GM21825 (cell line): ENCODE results near the gene ARAP3.
A peak's percentile ranks its signal among the peaks of the same experiment; 100 is the strongest.
"Not testable (repeated sequence)": the region's sequence is repeated elsewhere in the genome, so short reads cannot be mapped to it uniquely, and the experiment has no call there.

Experiments
- ATAC-seq: cut with Tn5 transposase; IDR thresholded peaks from one replicate; pipeline ENCODE4 v1.9.1; 2021; ENCODE audit warnings: mild to moderate bottlenecking, moderate library complexity; ENCODE audit not compliant: unreplicated experiment

The ARAP3 gene

DNA sequence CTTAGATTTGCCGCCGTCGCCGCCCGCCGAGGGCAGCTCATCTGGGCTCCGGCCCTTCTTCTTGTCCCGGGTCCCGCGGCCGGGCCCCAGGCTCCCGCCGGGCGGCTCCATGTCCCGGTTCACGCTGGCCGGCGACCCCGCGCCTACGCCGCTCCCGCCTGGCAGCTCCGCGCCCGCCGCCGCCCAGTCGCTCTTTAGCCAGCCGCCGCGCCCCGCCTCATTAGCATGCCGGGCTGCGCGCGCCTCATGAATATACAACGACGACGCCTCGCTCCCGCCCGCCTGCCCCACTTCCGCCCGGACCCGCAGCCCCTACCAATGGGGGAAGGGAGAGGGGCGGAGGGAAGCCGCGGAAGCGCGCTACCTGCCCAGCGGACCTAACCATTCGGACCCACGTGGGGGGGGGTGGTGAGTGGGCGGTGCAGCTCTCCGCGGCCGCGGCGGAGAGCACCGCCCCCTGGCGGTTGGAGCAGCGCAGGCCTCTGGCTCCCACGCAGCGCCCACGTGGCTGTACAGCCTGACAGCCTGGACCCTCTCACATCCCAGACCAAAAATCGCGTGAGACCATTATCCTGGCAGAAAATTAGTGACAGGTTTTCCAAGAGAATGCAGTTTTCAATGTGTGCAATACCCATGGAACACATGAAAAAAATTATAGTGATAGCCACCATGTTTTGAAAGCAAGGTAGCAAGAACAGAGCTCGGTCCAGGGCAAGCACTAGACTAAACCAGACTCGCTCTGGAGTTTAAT, 63.1 kb downstream of the ARAP3 start, which contains the start of gene DIAPH1:
DIAPH1 (minus strand) TSS at position 197 of the 751 bp plus-strand sequence; CDS start at position 111, 86 bp downstream.
- ATAC-seq: peak; percentile 84

DNA sequence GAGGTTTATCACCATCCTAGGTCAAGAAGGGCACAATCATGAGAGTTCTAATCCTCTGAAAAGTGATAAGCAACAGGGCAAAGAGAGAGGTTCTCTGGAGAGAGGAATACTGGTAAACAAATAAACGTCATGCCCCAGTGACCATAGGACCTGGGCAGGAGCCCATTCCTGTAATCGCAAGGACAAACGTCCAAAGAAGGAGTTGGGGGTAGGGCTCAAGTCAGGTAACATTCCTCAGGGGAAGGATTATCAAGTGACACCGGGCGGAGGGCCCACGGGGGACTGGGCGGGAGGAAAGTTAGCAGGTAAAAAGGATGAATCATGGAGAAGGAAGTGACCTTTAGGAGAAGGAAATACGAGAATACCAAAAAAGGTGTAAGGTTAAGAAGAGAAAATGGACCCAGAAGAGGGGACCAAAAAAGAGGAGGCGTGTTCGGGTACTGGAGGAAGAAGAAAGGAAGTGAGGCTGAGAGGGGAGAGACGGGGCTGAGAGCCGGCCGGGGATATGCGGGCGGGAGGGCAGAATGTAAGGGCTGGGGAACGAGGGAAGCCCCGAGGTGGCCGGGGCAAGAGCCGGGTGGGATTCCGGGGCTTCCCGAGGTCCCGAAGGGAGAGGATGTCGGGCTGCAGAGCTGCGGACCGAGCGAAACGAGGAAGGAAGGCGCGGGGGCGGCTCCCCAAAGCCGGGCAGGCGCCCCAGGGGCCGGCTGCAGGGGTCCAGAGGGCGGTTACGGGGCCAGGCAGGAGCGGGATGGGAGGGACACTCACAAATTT, 63.8 kb downstream of the ARAP3 start:
- ATAC-seq: peak; percentile 23

DNA sequence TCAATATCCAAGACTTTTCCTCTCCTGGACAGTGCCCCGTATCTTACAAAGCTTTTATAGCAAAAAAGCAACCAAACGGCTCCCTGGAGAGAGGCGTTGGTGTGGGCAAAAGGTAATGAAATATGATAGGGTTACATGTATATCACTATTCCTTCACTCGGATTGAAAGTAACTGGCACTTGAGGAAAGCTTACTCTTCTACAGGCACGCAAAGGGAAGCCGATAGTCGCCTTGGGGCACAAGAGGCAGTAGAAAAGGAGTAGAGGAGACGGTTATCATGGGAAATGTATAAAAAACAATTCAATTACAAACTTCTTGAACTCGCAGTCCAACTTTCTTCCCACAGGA, 64.4 kb downstream of the ARAP3 start:
- no peak for ATAC-seq

GRCh38 chr5:141617128-141617527, 64.9 kb downstream of the ARAP3 start:
- no peak for ATAC-seq

GRCh38 chr5:141615991-141616720, 65.9 kb downstream of the ARAP3 start:
- ATAC-seq: no peak

- ATAC-seq: no peak
These were observed 68.7 kb downstream of the ARAP3 start for GRCh38 chr5:141613344-141613743.

DNA sequence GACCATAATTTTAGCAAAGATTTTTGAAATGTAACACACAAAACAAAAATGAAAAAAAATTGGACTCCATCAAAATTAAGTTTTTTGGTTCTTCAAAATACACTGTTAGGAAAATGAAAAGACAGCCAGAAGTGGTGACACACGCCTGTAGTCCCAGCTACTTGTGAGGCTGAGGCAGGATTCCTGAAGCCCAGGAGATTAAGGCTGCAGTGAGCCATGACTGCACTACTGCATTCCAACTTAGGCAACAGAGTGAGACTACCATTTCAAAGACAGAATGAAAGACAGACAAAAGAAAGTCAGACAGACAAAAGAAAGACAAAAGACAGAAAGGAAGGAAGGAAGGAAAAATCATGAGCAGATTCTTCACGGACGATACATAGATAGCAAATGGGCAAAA, 70.7 kb downstream of the ARAP3 start:
- ATAC-seq: no peak

DNA sequence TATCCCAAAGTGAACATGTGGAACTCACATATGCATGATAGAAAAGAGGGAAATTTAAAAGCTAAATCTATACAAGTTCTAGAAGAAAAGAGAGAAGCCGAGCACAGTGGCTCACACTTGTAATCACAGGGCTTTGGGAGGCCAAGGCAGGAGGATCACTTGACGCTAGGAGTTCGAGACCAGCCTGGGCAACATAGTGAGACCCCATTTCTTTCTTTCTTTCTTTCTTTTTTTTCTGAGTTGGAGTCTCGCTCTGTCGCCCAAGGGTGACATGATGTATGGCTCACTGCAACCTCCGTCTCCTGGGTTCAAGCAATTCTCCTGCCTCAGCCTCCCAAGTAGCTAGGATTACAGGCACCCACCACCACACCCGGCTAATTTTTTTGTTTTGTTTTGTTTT, 72.1 kb downstream of the ARAP3 start:
- ATAC-seq: not testable (repeated sequence)

GRCh38 chr5:141609044-141609443, 73.0 kb downstream of the ARAP3 start:
- ATAC-seq: no peak

DNA sequence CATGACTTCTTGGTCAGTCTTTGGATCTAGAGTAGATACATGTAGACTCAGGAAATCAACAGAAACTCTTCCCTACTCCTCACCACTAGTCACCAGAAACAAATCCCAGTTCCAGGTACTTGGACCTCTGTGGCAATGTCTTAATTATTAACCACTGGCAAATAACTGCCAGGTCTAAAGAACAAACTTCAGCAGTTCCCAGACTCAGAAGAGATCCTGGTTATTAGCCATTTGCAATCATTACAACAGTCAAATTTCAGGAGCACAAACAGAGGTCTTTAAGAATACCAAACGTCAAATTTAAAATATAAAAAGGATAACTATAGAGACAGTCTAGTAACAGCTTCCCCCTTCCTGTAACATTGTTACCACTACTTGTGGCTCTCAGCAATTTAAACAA, 73.5 kb downstream of the ARAP3 start:
- ATAC-seq: no peak

- no peak for ATAC-seq
These were observed 74.0 kb downstream of the ARAP3 start for GRCh38 chr5:141608046-141608445.

DNA sequence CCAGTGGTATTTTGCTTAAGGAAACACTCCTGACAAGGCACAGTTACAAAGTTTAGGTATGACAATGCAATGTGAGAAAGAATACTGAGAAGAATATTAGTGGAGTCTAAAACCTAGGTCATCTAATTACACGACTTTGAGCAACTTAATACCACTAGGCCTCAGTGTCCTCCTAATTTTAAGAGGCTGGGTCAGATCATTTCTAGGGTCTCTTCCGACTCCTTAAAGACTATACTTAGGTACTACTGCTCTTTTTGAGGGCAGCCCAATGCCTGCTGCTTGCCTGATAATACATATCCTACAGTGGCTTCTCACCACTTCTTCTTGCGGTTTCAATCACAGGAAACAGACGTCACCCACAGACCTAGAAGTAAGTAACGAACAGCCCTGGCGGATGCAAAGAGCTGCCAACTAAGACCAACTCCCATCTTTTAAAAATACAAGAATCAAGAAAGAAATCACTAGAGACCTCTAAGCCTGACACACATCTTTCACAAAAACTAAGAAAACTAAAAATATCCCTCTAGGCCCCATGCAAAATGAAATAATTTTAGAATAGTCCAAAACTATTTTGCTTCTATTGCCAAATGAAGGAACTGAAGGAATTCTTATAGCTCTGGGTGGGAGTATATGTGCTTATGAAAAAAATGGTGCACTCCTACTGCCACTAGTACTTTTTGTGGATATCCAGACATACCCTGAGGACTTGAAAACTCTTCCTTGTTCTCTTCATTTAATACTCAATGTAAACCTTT, 76.3 kb downstream of the ARAP3 start:
- ATAC-seq: peak; percentile 91

GRCh38 chr5:141603923-141604717, 77.9 kb downstream of the ARAP3 start:
- no peak for ATAC-seq
